Measurements from ENCODE around the gene PCDHGA10.
"Not testable (repeated sequence)": the region's sequence is repeated elsewhere in the genome, so short reads cannot be mapped to it uniquely, and the experiment has no call there.

PCDHGA10 gene

DNA sequence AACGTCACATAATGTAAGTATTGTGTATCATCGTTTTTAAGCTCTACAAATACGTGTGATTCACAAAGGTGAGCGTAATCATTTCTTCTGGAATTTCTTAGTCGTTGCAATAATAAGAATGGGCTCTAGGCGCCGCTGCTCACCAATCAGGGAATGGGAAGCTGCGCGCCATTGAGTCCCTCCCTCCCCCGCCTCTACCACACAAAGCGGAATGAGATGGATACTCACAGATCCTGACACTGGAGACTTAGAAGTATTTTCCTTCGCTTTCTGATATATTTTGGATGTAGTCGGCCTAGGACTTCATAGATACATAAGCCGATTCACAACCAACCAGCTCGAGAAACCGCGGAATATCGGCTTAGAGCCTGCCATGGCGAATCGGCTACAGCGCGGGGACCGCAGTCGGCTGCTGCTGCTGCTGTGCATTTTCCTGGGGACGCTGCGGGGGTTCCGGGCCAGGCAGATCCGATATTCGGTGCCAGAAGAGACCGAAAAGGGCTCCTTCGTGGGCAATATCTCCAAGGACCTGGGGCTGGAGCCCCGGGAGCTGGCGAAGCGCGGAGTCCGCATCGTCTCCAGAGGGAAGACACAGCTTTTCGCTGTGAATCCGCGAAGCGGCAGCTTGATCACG is 8.2 kb downstream of the PCDHGA10 start, which contains the start of gene PCDHGA11:
TSS of gene PCDHGA11 (plus strand) at position 197 of the 634 bp plus-strand sequence. CDS start at position 374, 177 bp downstream.
- DNase-seq (ENCODE audit: low read depth), result no peak

DNA sequence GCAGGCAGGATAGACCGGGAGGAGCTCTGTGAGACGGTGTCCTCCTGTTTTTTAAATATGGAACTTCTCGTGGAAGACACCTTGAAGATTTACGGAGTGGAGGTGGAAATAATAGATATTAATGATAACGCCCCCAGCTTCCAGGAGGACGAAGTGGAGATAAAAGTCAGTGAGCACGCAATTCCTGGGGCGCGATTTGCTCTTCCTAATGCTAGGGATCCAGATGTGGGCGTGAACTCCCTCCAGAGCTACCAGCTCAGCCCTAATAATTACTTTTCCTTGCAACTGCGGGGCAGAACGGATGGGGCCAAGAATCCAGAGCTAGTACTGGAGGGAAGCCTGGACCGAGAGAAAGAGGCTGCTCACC is 8.7 kb downstream of the PCDHGA10 start:
- no peak for DNase-seq (ENCODE audit: low read depth)

DNA sequence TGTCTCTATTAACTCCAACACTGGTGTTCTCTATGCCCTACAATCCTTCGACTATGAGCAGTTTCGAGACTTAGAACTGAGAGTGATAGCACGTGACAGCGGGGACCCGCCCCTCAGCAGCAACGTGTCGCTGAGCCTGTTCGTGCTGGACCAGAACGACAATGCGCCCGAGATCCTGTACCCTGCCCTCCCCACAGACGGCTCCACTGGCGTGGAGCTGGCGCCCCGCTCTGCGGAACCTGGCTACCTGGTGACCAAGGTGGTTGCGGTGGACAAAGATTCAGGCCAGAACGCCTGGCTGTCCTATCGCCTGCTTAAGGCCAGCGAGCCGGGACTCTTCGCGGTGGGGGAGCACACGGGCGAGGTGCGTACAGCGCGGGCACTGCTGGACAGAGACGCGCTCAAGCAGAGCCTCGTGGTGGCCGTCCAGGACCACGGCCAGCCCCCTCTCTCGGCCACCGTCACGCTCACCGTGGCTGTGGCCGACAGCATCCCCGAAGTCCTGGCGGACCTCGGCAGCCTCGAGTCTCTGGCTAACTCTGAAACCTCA is 10.0 kb downstream of the PCDHGA10 start:
- DNase-seq (ENCODE audit: low read depth), result no peak

DNA sequence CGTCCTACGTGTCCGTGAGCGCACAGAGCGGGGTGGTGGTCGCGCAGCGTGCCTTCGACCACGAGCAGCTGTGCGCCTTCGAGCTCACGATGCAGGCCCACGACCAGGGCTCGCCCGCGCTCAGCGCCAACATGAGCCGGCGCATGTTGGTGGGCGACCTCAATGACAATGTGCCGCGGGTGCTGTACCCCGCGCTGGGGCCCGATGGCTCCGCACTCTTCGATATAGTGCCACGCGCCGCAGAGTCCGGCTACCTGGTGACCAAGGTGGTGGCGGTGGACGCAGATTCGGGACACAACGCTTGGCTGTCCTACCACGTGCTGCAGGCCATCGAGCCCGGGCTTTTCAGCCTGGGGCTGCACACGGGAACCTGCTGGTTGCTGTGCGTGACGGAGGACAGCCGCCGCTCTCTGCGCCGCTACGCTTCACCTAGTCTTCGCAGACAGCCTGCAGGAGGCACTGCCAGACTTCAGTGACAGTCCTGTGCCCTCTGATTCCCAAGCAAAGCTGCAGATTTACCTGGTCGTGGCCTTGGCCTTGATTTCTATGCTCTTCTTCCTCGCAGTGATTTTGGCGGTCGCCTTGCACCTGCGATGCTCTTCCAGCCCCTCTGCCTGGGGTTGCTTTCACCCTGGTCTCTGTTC is 15.1 kb downstream of the PCDHGA10 start:
- no peak for DNase-seq (ENCODE audit: low read depth)

DNA sequence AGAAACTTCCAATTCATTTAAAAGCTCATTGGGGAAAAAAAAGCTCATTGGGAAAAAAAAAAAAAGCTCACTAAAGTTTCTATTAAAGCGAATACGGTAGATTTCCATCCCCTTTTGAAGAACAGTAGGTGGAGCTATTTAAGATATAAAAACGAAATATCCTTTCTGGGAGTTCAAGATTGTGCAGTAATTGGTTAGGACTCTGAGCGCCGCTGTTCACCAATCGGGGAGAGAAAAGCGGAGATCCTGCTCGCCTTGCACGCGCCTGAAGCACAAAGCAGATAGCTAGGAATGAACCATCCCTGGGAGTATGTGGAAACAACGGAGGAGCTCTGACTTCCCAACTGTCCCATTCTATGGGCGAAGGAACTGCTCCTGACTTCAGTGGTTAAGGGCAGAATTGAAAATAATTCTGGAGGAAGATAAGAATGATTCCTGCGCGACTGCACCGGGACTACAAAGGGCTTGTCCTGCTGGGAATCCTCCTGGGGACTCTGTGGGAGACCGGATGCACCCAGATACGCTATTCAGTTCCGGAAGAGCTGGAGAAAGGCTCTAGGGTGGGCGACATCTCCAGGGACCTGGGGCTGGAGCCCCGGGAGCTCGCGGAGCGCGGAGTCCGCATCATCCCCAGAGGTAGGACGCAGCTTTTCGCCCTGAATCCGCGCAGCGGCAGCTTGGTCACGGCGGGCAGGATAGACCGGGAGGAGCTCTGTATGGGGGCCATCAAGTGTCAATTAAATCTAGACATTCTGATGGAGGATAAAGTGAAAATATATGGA is 17.7 kb downstream of the PCDHGA10 start, which contains the start of gene PCDHGA12:
TSS of gene PCDHGA12 (plus strand) at position 176 of the 782 bp plus-strand sequence. CDS start at position 429, 253 bp downstream.
- DNase-seq (ENCODE audit: low read depth), result no peak

DNA sequence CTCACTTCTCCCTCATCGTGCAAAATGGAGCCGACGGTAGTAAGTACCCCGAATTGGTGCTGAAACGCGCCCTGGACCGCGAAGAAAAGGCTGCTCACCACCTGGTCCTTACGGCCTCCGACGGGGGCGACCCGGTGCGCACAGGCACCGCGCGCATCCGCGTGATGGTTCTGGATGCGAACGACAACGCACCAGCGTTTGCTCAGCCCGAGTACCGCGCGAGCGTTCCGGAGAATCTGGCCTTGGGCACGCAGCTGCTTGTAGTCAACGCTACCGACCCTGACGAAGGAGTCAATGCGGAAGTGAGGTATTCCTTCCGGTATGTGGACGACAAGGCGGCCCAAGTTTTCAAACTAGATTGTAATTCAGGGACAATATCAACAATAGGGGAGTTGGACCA is 18.5 kb downstream of the PCDHGA10 start:
- no peak for DNase-seq (ENCODE audit: low read depth)

DNA sequence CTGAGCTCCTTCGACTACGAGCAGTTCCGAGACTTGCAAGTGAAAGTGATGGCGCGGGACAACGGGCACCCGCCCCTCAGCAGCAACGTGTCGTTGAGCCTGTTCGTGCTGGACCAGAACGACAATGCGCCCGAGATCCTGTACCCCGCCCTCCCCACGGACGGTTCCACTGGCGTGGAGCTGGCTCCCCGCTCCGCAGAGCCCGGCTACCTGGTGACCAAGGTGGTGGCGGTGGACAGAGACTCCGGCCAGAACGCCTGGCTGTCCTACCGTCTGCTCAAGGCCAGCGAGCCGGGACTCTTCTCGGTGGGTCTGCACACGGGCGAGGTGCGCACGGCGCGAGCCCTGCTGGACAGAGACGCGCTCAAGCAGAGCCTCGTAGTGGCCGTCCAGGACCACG is 19.5 kb downstream of the PCDHGA10 start:
- not testable (repeated sequence) for DNase-seq (ENCODE audit: low read depth)

DNA sequence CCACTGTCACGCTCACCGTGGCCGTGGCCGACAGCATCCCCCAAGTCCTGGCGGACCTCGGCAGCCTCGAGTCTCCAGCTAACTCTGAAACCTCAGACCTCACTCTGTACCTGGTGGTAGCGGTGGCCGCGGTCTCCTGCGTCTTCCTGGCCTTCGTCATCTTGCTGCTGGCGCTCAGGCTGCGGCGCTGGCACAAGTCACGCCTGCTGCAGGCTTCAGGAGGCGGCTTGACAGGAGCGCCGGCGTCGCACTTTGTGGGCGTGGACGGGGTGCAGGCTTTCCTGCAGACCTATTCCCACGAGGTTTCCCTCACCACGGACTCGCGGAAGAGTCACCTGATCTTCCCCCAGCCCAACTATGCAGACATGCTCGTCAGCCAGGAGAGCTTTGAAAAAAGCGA is 19.9 kb downstream of the PCDHGA10 start:
- not testable (repeated sequence) for DNase-seq (ENCODE audit: low read depth)

DNA sequence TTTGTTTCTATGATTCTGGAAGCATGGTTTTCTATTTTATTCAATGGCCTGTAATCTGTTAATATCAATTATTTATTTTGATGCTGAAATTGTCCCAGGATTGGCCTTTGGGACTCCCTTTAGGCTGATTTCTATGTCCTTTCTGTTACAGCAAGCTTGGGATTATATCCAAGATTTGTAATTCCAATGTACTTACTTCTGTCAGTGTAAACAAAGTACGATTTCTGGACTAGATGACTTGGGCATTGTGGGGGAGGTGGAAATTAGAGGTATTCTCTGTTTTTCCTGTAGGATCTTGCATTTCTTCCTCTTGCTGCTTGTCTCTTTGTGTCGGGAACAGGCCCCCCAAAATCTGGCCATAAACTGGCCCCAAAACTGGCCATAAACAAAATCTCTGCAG is 21.2 kb downstream of the PCDHGA10 start:
- no peak for DNase-seq (ENCODE audit: low read depth)

DNA sequence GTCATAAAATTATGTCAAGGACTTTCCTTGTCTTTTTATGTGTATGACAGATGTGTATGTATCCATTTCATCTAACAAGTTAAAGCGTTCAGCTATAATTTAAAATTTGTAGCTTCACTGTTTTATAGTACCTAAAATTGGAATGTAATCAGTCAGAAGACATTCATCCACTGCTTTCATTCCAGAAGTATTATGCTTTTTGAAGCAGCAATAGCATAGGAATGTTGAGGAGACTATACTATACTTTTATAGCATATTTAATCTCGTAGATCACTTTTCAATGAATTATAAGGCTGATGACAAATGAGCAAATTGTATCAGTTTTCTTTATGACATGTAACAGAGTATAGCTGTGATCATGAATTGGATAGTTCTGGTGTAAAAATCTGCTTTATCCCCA is 24.4 kb downstream of the PCDHGA10 start:
- no peak for DNase-seq (ENCODE audit: low read depth)

DNA sequence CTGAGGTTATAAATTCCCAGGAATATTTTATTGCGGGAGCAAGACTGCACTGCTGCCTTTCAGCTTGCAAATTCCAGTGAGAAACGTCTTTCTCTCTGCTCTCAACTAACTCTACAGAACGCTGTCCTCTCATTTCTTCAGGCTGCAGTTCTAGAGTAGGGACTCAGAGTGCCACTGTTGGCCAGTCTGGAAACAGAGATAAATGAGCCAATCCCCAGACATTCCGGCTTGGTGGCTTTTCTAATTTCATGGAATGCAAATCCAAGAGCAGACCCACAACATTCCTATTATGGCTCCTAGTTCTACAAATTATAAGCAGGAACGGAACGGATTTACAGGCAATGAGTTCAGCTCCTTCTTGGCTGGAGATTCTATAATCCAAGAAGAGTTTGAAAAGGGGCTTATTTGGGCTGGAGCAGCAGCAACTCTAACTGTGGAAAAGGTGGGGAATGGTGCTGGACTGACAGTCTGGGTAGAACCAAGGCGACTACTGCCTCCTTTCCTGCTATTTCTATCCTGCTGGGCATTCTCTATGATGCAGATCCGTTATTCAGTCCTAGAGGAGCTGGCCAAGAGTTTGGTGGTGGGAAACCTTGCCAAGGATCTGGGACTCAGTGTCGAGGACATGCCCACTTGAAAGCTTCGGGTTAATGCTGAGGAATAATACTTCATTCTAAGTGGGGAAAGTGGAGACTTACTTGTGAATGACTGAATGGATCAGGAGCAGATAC is 26.8 kb downstream of the PCDHGA10 start:
- no peak for DNase-seq (ENCODE audit: low read depth)

DNA sequence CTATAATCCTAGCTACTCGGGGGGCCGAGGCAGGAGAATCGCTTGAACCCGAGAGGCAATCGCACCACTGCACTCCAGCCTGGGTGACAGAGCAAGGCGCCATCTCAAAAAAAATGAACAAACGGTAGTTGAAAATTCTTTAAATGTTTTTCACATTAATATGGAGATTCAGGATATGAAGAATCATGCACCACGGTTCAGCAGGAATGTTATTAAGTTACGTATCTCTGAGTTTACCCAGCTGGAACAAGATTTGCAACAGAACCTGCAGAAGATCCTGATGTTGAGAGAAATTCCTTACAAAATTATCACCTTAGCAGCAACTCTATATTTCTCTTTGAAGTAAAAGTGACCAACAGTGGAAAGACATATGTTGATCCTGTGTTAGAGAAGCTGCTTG is 27.6 kb downstream of the PCDHGA10 start:
- no peak for DNase-seq (ENCODE audit: low read depth)

DNA sequence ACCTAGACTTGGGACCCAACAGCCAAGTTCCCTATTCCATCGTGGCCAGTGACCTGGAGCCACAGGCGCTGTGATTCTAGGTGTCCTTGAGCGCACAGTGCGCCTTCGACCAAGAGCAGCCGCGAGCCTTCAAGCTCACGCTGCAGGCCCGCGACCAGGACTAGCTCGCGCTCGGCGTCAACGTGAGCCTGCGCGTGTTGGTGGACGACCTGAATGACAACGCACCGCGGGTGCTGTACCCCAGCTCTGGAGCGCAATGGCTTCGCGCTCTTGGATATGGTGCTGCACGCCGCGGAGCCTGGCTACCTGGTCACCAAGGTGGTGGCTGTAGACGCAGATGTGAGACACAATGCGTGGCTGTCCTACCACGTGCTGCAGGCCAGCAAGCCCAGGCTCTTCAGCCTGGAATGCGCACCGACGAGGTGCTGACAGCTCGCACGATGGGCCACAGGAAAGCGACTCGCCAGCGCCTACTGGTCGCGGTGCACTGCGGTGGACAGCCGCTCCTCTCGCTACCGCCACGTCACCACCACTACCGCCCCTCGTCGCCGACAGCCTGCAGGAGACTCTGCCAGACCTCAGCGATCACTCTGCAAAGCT is 28.9 kb downstream of the PCDHGA10 start:
- DNase-seq (ENCODE audit: low read depth), result no peak

DNA sequence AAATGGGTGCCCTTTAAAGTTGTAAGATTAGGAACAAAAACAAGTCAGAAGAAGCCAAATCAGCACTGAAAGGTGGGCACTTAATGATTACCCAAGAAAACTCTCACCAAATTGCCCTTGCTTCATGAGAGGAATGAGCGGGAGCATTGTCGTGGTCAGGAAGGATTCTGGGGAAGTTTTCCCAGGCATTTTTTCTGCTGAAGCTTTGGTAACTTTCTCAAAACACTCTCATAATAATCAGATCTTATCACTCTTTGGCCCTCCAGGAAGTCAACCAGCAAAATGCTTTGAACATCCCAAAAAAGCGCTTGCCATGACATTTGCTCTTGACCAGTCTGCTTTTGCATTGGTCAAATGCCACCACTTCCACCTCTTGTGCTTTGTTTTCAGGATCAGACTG is 52.6 kb downstream of the PCDHGA10 start:
- DNase-seq (ENCODE audit: low read depth), result no peak
